K562 (cell line): ENCODE results near the gene CSE1L. TPM values are rescaled to one million over a fixed set of nuclear protein-coding genes. Genes with fewer than 3 reads are reported as not detected.

ENCODE experiments used
- ATF1 ChIP-seq, 2 experiments: fragments of 450-650 bp in 1 of 2; IDR thresholded peaks; 2 replicates each; pipeline ENCODE4 v1.6.1; 2016; ENCODE audit warnings: missing compliant biosample characterization in 1 of 2, missing genetic modification characterization in 1 of 2
- CREB1 ChIP-seq, 2 experiments: sonication (generic) in 1 of 2; formaldehyde crosslinking in 1 of 2; IDR thresholded peaks; 2 replicates each; pipeline versions ENCODE4 v1.6.1 to v1.8.0; 2012 to 2022; ENCODE audit warnings: inconsistent platforms in 1 of 2, mild to moderate bottlenecking in 1 of 2, missing genetic modification reagents in 1 of 2, moderate library complexity in 1 of 2
- FOXM1 ChIP-seq, 2 experiments: fragments of 450-650 bp in 1 of 2; sonication (generic) in 1 of 2; formaldehyde crosslinking in 1 of 2; IDR thresholded peaks; 2 replicates each; pipeline versions ENCODE4 v1.6.1 to v1.9.0; 2017 to 2022; ENCODE audit warnings: low read depth in 2 of 2, mild to moderate bottlenecking in 2 of 2, missing genetic modification reagents in 1 of 2, moderate library complexity in 1 of 2
- MAFK ChIP-seq: IDR thresholded peaks from 2 replicates; pipeline ENCODE4 v1.6.1; 2011; ENCODE audit warnings: low read length, improper control_type of control experiment
- SNIP1 ChIP-seq: fragments of 450-650 bp; IDR thresholded peaks from 2 replicates; pipeline ENCODE4 v1.7.1; 2017; ENCODE audit warnings: low read depth, mild to moderate bottlenecking
- SRSF9 ChIP-seq: fragments of 200-400 bp; formaldehyde crosslinking; IDR thresholded peaks from 2 replicates; pipeline ENCODE4 v1.6.1; 2017; ENCODE audit warnings: low read depth, low read length, borderline replicate concordance
- ZNF23 ChIP-seq: fragments of 250-450 bp; sonication (Bioruptor Pico); IDR thresholded peaks from 2 replicates; pipeline ENCODE4 v1.4.0; 2020; ENCODE audit warnings: mild to moderate bottlenecking
- ZNF507 ChIP-seq: conservative IDR thresholded peaks from 2 replicates; pipeline ENCODE4 v1.6.1; 2017; ENCODE audit warnings: missing genetic modification characterization, missing compliant biosample characterization
- polyA plus RNA-seq, 8 experiments: library from polyadenylated mRNA; depleted of rRNA in 4 of 8; stranded (reverse) in 5 of 8; unstranded in 3 of 8; fragments of >200 nt; fragmentation: Nextera tagmentation in 2 of 8; fragmentation: Illumina TruSeq in 1 of 8; extraction: Ambion mirVana in 2 of 8; extraction: Trizol in 1 of 8; gene quantifications; 2 replicates each; pipeline versions ENCODE4 v1.2.1 to v1.2.3, GENCODE V29; 2011 to 2014; ENCODE audit warnings: inconsistent platforms in 1 of 8, missing spikeins in 1 of 8
- total RNA-seq, 7 experiments: library from RNA; depleted of rRNA in 6 of 7; stranded (reverse); fragments of >200 nt in 6 of 7; fragmentation: Illumina TruSeq in 2 of 7; extraction: Trizol in 2 of 7; gene quantifications; 2 replicates each; pipeline versions ENCODE4 v1.2.1 to v1.2.3, GENCODE V29; 2011 to 2021; ENCODE audit warnings: low replicate concordance in 1 of 7
- TF ChIP-seq, protein P1 (sequence below): sonication (generic); formaldehyde crosslinking; IDR thresholded peaks from 2 replicates; pipeline ENCODE4 v1.4.0; 2020; ENCODE audit warnings: mild to moderate bottlenecking, missing genetic modification reagents
- TF ChIP-seq, protein P2 (sequence below): fragments of 450-650 bp; conservative IDR thresholded peaks from 2 replicates; pipeline ENCODE4 v1.6.1; 2016; ENCODE audit warnings: missing genetic modification characterization, low read depth, mild to moderate bottlenecking, control low read depth, missing compliant biosample characterization
- TF ChIP-seq, protein P3 (sequence below): fragments of 450-650 bp; IDR thresholded peaks from 2 replicates; pipeline ENCODE4 v1.6.1; 2017; ENCODE audit warnings: mild to moderate bottlenecking, moderate library complexity
- TF ChIP-seq, protein P4 (sequence below), 2 experiments: fragments of 450-650 bp in 1 of 2; IDR thresholded peaks; 2 replicates each; pipeline ENCODE4 v1.6.1; 2011 to 2017; ENCODE audit warnings: low read depth in 2 of 2, antibody characterized with exemption in 1 of 2, borderline replicate concordance in 1 of 2, low read length in 1 of 2, mild to moderate bottlenecking in 1 of 2, mixed read lengths in 1 of 2; ENCODE audit not compliant: control insufficient read depth in 1 of 2

CSE1L gene
- total and polyA plus RNA-seq, 9 of the 15 experiments (the other 6 are each of a cell fraction or from before 2014, with no cell fraction given), result 138 to 280 (median 209) TPM

DNA sequence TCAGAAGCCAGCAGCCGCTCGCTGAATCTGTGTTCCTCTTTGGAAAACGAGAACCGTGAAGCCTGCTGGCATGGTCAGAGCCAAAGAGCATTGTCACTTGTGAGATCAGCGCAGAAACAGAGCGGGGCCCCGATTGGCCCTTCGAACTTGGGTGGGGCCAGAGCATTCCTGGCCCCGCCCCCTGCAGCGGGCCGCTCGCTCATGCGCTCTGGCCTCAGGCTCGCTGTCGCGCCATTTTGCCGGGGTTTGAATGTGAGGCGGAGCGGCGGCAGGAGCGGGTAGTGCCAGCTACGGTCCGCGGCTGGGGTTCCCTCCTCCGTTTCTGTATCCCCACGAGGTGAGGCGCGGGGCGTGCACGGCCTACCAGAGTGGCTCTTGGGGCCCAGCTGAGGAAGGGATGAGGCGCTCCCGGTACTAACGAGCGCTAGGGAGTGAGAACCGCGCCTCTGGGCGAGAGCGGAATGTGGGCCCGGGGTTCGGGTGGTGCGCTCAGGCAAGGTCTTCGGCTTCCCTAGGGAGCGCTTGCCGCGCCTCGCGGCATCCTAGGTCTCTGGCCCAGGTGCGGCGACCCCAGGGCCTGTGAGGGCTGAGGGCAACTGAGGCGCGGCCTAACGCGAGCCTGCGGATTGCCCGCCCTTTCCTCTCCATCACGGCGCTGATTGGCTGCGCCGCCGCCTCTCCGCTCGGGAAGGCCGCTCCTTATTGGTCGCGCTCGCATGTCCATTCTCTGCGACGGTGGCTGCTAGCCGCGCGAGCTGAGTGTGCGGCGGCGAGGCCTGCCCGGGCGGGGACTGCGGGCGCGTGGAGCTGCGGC is at the start of gene CSE1L (continued):
- TF ChIP-seq, protein P1, sequence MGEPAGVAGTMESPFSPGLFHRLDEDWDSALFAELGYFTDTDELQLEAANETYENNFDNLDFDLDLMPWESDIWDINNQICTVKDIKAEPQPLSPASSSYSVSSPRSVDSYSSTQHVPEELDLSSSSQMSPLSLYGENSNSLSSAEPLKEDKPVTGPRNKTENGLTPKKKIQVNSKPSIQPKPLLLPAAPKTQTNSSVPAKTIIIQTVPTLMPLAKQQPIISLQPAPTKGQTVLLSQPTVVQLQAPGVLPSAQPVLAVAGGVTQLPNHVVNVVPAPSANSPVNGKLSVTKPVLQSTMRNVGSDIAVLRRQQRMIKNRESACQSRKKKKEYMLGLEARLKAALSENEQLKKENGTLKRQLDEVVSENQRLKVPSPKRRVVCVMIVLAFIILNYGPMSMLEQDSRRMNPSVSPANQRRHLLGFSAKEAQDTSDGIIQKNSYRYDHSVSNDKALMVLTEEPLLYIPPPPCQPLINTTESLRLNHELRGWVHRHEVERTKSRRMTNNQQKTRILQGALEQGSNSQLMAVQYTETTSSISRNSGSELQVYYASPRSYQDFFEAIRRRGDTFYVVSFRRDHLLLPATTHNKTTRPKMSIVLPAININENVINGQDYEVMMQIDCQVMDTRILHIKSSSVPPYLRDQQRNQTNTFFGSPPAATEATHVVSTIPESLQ (CRISPR knock-in tag), result peak; percentile 75; the same call in 1 of the 2 replicates
- 0 out of 2 replicates have a peak, but pooled peaks have one; percentile 22 for TF ChIP-seq ATF1 (CRISPR knock-in tag; IDR thresholded peaks at IDR 0.05)
- TF ChIP-seq ATF1 (tag; IDR thresholded peaks at IDR 0.05), result peak; percentile 86
- TF ChIP-seq SNIP1, result no peak
- TF ChIP-seq, protein P2, sequence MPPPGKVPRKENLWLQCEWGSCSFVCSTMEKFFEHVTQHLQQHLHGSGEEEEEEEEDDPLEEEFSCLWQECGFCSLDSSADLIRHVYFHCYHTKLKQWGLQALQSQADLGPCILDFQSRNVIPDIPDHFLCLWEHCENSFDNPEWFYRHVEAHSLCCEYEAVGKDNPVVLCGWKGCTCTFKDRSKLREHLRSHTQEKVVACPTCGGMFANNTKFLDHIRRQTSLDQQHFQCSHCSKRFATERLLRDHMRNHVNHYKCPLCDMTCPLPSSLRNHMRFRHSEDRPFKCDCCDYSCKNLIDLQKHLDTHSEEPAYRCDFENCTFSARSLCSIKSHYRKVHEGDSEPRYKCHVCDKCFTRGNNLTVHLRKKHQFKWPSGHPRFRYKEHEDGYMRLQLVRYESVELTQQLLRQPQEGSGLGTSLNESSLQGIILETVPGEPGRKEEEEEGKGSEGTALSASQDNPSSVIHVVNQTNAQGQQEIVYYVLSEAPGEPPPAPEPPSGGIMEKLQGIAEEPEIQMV (tag), result 0 out of 2 replicates have a peak, but pooled peaks have one; percentile 44
- TF ChIP-seq, protein P3, sequence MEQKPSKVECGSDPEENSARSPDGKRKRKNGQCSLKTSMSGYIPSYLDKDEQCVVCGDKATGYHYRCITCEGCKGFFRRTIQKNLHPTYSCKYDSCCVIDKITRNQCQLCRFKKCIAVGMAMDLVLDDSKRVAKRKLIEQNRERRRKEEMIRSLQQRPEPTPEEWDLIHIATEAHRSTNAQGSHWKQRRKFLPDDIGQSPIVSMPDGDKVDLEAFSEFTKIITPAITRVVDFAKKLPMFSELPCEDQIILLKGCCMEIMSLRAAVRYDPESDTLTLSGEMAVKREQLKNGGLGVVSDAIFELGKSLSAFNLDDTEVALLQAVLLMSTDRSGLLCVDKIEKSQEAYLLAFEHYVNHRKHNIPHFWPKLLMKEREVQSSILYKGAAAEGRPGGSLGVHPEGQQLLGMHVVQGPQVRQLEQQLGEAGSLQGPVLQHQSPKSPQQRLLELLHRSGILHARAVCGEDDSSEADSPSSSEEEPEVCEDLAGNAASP, result no peak
- no peak for TF ChIP-seq ZNF507 (tag)
- no peak for TF ChIP-seq SRSF9
- no peak for TF ChIP-seq FOXM1 (IDR thresholded peaks at IDR 0.05; ENCODE audit: low read depth)
- peak; percentile 79; the same call in 1 of the 2 replicates for TF ChIP-seq FOXM1 (CRISPR knock-in tag; IDR thresholded peaks at IDR 0.05; ENCODE audit: low read depth)
- peak; percentile 86 for TF ChIP-seq CREB1 (IDR thresholded peaks at IDR 0.05)
- TF ChIP-seq CREB1 (CRISPR knock-in tag; IDR thresholded peaks at IDR 0.05), result peak; percentile 85
- TF ChIP-seq, protein P4, sequence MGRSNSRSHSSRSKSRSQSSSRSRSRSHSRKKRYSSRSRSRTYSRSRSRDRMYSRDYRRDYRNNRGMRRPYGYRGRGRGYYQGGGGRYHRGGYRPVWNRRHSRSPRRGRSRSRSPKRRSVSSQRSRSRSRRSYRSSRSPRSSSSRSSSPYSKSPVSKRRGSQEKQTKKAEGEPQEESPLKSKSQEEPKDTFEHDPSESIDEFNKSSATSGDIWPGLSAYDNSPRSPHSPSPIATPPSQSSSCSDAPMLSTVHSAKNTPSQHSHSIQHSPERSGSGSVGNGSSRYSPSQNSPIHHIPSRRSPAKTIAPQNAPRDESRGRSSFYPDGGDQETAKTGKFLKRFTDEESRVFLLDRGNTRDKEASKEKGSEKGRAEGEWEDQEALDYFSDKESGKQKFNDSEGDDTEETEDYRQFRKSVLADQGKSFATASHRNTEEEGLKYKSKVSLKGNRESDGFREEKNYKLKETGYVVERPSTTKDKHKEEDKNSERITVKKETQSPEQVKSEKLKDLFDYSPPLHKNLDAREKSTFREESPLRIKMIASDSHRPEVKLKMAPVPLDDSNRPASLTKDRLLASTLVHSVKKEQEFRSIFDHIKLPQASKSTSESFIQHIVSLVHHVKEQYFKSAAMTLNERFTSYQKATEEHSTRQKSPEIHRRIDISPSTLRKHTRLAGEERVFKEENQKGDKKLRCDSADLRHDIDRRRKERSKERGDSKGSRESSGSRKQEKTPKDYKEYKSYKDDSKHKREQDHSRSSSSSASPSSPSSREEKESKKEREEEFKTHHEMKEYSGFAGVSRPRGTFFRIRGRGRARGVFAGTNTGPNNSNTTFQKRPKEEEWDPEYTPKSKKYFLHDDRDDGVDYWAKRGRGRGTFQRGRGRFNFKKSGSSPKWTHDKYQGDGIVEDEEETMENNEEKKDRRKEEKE (IDR thresholded peaks at IDR 0.05; ENCODE audit: borderline replicate concordance in 1 of 2, control insufficient read depth in 1 of 2, low read depth in 2 of 2, low read length in 1 of 2), result no peak
- TF ChIP-seq MAFK, result no peak
- TF ChIP-seq ZNF23, result no peak
